ENCODE results near the gene CENPM. TPM values are rescaled to one million over a fixed set of nuclear protein-coding genes. Genes with fewer than 3 reads are reported as not detected.
"Not testable (repeated sequence)": the region's sequence is repeated elsewhere in the genome, so short reads cannot be mapped to it uniquely, and the experiment has no call there.

Gene CENPM
- total RNA-seq, 1 donor from 2014 or later, result 1.5 TPM

- ATAC-seq (no peak), DNase-seq (ENCODE audit: missing footprints) (no peak)
- intact Hi-C loops (cut with DNase I), result loop anchor here (5.0 kb wide), 1 partner anchor 143 kb away; no protein-coding TSS in a partner anchor
These were observed 22.2 kb upstream of the CENPM start, which contains the start of gene SEPTIN3 for GRCh38 chr22:41969110-41969646. TSS of gene SEPTIN3 (plus strand) at chr22:41969443. CDS start at chr22:41971493, 2,050 bp downstream.

- no peak for DNase-seq (ENCODE audit: missing footprints)
- ATAC-seq, result no peak
- intact Hi-C loops (cut with DNase I), result loop anchor here (5.0 kb wide), 1 partner anchor 144 kb away; no protein-coding TSS in a partner anchor
These were observed 21.6 kb upstream of the CENPM start for GRCh38 chr22:41968601-41969000.

- DNase-seq (ENCODE audit: missing footprints), result no peak
- intact Hi-C loops (cut with DNase I), result loop anchor here (5.0 kb wide), 1 partner anchor 146 kb away; no protein-coding TSS in a partner anchor
These were observed 19.8 kb upstream of the CENPM start for GRCh38 chr22:41966607-41967240.

GRCh38 chr22:41966225-41966606 lies 19.3 kb upstream of the CENPM start:
- no peak for ATAC-seq
- intact Hi-C loops (cut with DNase I), result loop anchor here (5.0 kb wide), 1 partner anchor 146 kb away; no protein-coding TSS in a partner anchor
- no peak for DNase-seq (ENCODE audit: missing footprints)

More at GRCh38 chr22:41966607-41967240, 19.8 kb upstream of the CENPM start:
- ATAC-seq, result peak; percentile 26

GRCh38 chr22:41964112-41964491 lies 17.1 kb upstream of the CENPM start:
- intact Hi-C loops (cut with DNase I), result no loop called here
- DNase-seq (ENCODE audit: missing footprints) (no peak), ATAC-seq (no peak)

GRCh38 chr22:41963453-41964111 lies 16.6 kb upstream of the CENPM start:
- DNase-seq (ENCODE audit: missing footprints), result no peak
- intact Hi-C loops (cut with DNase I), result no loop called here
- no peak for ATAC-seq

- DNase-seq (ENCODE audit: missing footprints), result no peak
- ATAC-seq, result peak; percentile 10
- intact Hi-C loops (cut with DNase I), result no loop called here
These were observed 11.1 kb upstream of the CENPM start for GRCh38 chr22:41957941-41958556.

GRCh38 chr22:41952713-41953112 lies 5.8 kb upstream of the CENPM start:
- intact Hi-C loops (cut with DNase I), result no loop called here
- ATAC-seq, result no peak
- no peak for DNase-seq (ENCODE audit: missing footprints)

GRCh38 chr22:41951898-41952474 lies 5.0 kb upstream of the CENPM start, which contains the start of gene SMIM45:
TSS of gene SMIM45 (plus strand) at chr22:41952150.
- intact Hi-C loops (cut with DNase I), result no loop called here
- DNase-seq (ENCODE audit: missing footprints) (no peak), ATAC-seq (no peak)

- ATAC-seq (no peak), DNase-seq (ENCODE audit: missing footprints) (no peak)
- intact Hi-C loops (cut with DNase I), result no loop called here
These were observed 2.5 kb upstream of the CENPM start for GRCh38 chr22:41949297-41949965.

GRCh38 chr22:41948928-41949296 lies 2.0 kb upstream of the CENPM start:
- intact Hi-C loops (cut with DNase I); DNase-seq (ENCODE audit: missing footprints); ATAC-seq: not testable (repeated sequence)

GRCh38 chr22:41948142-41948541 lies 1.2 kb upstream of the CENPM start:
- ATAC-seq (no peak), DNase-seq (ENCODE audit: missing footprints) (no peak)
- intact Hi-C loops (cut with DNase I), result no loop called here

- DNase-seq (ENCODE audit: missing footprints) (peak; percentile 18), ATAC-seq (no peak)
- intact Hi-C loops (cut with DNase I), result no loop called here
These were observed 600 bp upstream of the CENPM start for GRCh38 chr22:41947424-41948080.

GRCh38 chr22:41943661-41944209 lies 3.2 kb downstream of the CENPM start:
- no peak for ATAC-seq
- intact Hi-C loops (cut with DNase I), result no loop called here
- DNase-seq (ENCODE audit: missing footprints), result peak; percentile 18

GRCh38 chr22:41940832-41941765 lies 5.9 kb downstream of the CENPM start:
- peak; percentile 84 for DNase-seq (ENCODE audit: missing footprints)
- intact Hi-C loops (cut with DNase I), result loop anchor here (1.0 kb wide), 2 partner anchors 118 to 244 kb away; no protein-coding TSS in a partner anchor
- ATAC-seq, result peak; percentile 92

GRCh38 chr22:41939981-41940831 lies 6.7 kb downstream of the CENPM start:
- peak; percentile 48 for DNase-seq (ENCODE audit: missing footprints)
- intact Hi-C loops (cut with DNase I), result loop anchor here (2.0 kb wide), 1 partner anchor 193 kb away; no protein-coding TSS in a partner anchor
- ATAC-seq, result no peak

Measured in Right ventricle myocardium inferior (tissue), 1 donor.